HG02759 (cell line): ENCODE results near the gene MEIKIN.

Experiments used
- ATAC-seq: cut with Tn5 transposase; IDR thresholded peaks from one replicate; pipeline ENCODE4 v1.9.1; 2021; ENCODE audit warnings: mild to moderate bottlenecking, moderate library complexity; ENCODE audit not compliant: unreplicated experiment

The MEIKIN gene, protein sequence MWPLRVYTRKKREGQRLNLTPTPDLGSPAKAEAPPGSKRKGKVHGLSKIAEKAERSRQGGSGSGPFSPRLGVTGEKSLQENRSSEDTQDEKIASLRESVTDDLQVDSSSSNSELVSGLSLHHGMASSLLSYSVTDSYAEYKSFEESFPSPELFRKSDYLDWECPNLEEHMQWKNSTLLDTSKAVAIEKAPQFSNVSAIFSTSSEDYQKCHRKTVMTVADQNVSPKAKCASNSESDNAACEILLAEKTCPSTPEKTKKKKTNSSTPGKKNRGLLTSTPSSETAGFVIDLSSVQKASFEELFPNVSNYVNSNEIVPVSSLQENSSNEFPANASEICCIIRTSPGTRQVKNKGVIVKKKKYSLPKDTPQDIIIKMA

GRCh38 chr5:131945551-131946168 lies at the start of gene MEIKIN:
MEIKIN (minus strand) TSS chr5:131945663; CDS start chr5:131945505, 158 bp downstream.
- no peak for ATAC-seq

DNA sequence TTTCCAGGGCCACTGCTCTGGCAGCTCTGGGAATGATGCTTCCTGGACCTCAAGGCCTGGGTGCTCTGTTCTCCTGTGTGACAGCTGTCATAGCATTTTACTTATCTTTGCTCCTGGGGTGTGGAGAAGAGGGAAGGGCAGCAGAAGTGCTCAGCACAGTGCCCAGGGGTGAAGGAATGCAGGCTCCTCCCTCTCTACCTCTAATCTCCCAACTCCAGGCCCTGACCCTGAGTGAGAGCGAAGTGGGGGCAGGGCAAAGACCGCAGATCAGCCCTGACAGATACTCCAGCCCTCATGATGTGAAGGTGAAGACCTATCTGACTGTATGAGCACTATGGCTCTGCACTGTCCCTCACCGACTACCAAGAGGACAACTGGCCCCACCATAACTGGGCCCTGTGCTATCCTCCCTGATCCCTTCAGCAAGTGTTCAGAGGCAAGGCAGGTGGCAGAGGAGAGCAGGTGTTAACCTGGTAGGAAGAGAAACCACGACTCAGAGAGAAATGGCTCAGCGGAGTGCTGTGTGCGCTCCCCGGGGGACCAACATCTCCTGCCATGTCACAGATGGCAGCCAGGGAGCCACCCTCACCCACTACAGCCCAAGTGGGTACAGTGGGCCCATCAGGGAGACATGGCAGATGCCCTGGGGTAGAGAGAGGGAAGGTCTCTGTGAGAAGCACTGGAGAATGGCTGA lies 49.2 kb upstream of the MEIKIN start:
- no peak for ATAC-seq

DNA sequence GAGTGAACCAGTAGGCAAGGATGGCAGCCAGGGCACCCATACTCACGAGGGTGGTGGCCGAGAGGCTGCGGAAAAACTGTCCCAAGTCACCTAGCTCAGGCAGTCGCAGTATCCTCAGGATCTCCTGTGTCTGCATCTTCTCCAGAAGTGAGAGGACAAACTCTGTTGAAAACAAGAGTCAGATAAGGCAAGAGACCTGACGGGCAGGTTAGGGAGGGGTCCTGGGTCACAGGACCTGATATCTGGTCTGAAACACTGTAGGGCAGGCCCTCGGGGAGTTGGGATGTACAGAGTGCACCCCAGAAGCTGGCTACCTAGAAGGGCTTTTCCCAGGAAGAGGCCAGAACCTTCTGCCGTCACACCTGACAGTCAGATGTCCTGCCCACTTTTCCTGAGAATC lies 48.6 kb upstream of the MEIKIN start:
- no peak for ATAC-seq

DNA sequence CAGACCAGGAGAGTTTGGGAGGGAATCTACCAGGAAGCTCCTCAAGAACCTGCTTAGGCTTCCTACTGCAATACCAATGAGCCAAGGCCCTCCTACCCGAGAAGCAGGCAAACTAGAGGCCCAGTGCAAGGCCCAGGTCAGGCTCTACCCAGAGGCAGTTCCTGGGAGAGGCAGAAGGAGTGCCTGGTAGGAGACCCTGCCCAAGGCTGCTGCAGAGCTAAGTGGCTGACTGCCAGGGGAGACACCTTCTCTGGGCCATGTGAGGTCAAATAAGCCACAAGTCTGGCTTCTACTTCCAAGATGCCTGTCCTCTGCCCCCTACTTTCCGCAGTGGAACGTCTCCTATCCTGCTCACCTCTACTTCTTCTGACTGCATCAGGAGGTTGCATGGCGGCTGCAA lies 48.2 kb upstream of the MEIKIN start:
- ATAC-seq, result no peak

- ATAC-seq, result no peak
Measured at GRCh38 chr5:131992370-131992769, 46.9 kb upstream of the MEIKIN start.

GRCh38 chr5:131991593-131992324 lies 46.3 kb upstream of the MEIKIN start:
- ATAC-seq, result no peak

DNA sequence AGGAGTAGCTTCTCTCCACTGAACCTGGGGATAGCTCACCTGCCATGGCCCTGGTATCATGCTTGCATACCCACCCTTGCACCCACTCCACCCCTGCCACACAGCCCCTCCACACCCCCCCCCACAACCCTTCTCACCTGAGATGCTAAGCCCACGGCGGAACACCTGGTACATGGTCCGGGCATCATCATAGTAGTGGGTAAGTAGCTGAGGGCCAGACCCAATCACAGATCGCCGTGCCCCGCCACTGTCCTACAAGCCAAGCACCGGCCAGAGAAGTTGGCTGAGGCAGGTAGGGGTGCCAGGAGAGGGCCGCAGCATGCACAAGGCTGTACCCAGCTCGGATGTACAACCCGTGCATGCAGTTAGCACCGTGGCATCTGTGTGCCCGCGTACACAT lies 45.3 kb upstream of the MEIKIN start:
- ATAC-seq, result no peak

GRCh38 chr5:131988601-131989000 lies 43.1 kb upstream of the MEIKIN start:
- no peak for ATAC-seq

DNA sequence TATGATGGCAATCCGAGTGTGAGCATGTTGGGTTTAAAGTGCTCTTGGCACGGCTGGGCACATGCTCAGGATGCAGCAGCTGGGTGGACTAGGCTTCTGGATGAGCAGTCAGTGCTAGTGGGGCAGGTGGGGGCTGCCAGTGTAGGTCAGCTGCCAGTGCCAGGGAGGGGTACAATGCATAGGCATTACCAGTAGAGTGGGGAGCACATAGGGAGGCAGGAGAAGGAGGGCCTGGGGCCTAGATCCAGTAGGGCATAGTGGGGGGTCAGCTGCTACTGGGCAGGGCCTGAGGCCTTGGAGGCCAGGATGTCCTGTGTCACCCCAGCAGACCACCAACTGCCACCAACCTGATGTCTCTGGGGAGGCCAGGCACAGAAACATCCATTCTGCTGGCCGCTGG lies 41.8 kb upstream of the MEIKIN start:
- no peak for ATAC-seq

DNA sequence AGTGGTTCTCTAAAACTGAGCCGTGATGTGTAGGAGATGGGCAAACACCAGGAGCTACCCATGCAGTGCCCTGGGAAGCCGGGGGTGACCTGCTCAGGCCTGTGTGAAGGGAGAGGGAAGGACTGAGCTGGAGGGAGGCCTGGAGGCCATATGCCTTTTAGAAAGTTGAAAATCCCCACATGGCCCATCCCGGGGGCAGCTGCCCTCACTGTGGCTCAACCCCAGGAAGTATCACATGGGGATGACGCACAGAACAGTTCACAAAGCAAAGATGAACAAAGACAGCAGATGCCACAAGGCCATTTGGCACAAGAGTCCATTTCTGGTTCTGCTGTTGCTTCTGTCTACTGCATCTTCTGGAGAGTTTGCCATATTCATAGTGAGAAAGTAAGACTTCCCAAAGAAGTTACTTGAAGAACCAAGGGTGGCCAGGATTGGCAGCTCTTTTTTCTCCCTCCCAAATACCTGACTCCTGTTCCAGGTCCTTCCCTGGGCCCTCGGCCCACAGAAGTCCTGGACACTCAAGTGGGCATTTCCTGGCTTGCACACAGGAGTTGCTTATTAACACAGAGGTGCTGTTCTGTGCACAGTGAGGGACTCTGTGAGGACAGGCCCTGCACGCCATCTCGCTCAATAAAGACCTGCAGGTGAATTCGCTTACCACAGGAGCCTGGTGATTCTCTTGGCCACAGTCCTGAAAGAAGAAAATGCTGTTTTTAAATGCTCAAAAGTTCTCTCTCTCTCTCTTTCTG lies 40.9 kb upstream of the MEIKIN start:
- no peak for ATAC-seq

DNA sequence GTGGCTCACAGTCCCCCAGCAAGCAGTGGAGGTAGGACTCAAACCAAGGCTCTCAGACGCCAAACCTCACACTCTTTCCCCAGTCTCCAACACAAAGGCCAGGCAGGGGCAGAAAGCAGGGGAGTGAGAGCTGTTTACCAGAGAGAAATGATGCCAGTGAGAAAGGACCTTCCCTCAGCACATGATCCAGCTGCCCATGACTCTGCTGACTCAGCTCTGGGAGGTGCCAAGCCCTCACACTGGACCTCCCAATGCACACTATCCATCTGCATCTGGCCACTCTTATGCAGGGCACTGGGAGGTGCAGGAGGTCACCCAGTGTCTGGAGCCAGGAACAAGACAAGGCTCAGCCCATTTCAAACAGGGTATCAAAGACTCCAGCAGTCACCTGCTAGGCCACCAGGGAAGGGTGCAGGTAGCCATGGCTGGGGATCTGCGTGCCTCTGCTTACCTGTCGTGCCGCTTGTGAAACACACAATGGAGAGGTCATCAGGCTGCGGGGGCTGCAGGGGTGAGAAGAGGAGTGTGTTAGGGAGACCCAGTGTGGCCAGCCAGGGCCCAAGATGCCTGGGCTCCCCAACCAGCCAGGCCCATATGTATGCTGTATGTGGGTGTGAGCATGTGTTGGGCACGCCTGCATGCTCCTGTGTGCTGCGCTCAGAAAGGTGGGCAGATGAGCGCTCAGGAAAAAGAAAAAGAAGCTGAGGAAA lies 39.6 kb upstream of the MEIKIN start:
- ATAC-seq, result no peak

GRCh38 chr5:131983244-131983771 lies 37.8 kb upstream of the MEIKIN start:
- no peak for ATAC-seq

DNA sequence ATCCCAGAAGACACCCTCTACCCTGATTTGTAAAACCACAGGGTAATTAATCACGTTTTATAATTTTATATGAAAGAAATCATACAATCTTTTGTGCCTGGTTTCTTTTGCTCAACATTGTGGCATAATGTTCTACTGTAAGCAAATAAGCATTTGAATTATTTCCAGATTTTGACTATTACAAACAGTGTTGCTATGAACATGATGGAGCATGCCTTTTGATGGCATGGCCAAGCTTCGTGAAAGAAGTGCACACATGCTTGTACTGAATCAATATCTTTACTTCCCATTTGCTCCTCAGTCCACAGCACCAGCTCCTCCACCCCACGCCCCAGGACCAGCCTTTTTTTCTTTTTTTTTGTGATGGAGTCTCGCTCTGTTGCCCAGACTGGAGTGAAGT lies 36.1 kb upstream of the MEIKIN start:
- ATAC-seq, result no peak

DNA sequence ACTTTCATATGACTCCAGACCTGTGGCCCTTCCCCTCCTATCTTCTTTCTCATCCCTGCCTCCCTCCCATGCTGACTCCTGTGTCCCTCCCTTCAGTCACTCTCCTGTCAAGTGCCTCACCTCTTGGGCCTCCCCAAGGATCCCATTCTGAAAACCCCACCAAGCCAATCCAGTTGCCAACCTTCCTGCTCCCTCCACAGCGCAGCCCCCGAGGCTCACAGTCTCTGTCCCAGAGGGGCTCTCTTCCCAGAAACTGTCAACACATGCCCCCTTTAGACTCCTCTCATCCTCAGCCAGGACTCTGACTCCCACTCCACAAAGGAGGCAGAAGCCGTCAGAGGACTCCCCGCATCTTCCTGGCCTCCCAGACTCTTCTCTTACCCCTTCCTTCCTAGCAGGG lies 35.2 kb upstream of the MEIKIN start:
- no peak for ATAC-seq

- no peak for ATAC-seq
Measured at GRCh38 chr5:131979816-131980215, 34.4 kb upstream of the MEIKIN start.

GRCh38 chr5:131977212-131977604 lies 31.7 kb upstream of the MEIKIN start:
- ATAC-seq, result no peak

DNA sequence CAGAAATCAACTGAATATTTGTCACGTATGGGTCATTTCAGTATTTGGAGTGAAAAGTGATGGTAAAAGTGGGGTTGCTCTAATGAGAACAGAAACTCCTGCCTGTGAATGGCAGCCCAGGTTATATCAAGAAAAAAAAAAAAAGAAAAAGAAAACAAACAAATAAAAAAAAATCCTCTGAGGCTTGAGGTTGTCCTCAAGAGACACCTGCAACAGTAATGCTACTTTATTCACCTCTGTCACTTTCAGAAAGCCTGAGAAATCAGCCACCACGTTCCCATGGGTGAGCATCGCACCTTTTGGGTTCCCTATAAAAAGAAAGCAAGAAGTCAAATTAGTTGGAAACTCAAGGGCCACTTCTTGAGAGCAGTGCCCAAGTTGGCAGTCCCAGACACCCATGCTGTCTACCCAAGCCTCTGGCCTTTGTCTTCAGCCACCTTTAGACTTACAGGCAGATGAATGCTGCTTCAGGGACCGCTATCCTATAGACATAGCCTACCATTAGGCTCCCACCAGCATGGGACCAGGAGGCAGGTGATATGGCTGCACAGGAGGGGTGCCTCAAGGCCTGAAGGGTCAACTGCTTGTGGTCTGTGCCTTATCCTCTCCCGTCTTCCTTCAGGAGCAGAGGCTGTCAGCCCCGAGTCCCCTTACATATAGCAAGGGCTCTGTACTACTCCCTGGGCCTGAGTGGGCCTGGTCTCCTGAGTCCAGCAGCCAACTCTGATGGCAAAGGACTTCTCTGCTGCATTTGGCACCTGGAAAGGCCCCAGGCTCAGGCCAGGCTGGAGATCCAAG lies 31.1 kb upstream of the MEIKIN start:
- ATAC-seq, result no peak

DNA sequence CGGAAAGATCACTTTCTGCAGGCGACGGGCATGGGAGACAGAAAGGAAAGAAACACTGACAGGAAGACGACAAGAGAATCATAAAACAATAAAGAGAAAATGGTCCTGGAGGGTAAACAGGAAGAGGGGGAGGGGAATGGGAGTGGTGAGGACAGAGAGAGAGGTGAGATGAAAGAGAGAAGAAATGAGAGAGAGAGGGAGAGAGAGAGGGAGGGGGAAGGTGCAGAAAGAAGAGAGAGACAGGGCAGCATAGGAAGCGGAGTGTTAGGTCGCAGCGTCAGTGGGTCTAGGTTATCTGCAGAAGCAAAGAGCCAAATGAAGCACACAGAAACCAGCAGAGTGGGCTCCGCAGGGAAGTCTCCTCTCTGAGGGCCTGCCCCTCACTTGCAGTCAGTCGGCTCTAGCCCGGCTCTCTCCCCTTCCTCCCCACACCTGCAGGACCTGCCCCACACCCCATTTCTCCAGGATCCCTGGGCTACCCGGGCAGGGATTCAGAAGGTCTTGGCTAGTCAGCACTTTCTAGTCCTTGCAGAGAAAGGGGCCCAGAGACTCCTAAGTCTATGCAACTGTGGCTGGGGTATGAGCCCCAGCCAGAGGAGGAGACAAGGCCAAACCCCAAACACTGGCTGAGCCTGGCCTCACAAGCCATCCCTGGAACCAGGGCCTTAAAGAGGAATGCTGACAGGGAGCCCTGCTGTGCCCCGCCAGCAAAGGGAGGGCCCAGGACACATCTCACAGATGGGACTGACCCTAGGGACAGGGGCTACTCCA lies 29.7 kb upstream of the MEIKIN start:
- ATAC-seq, result no peak
